Lung (tissue), 12 donors: ENCODE measurements around the gene TTL. TPM values are rescaled to one million over a fixed set of nuclear protein-coding genes. Genes with fewer than 3 reads are reported as not detected.

ENCODE experiments used
- ATAC-seq: fragments of 200-7000 bp; cut with Tn5 transposase; one replicate; pipeline ENCODE4 v1.9.1; 2020; ENCODE audit warnings: moderate number of reproducible peaks; ENCODE audit not compliant: insufficient read depth, low FRiP score
- DNase-seq, 3 donors: peaks; one replicate each; pipeline ENCODE4 v3.0.0-alpha.2; 2013 to 2017
- H3K27ac ChIP-seq, 2 donors: one replicate each; pipeline ENCODE4 v1.5.1; 2013; ENCODE audit warnings: mild to moderate bottlenecking in 2 of 2, moderate library complexity in 2 of 2, control low read depth in 1 of 2, inconsistent platforms in 1 of 2, low read depth in 1 of 2, low read length in 1 of 2
- H3K27me3 ChIP-seq, 3 donors: one replicate each; pipeline ENCODE4 v1.5.1; 2013; ENCODE audit warnings: low read length in 2 of 3; ENCODE audit not compliant: control insufficient read depth in 3 of 3, insufficient read depth in 3 of 3
- H3K36me3 ChIP-seq, 4 donors: one replicate each; pipeline ENCODE4 v1.5.1; 2013; ENCODE audit warnings: low read length in 4 of 4, mild to moderate bottlenecking in 1 of 4, moderate library complexity in 1 of 4; ENCODE audit not compliant: control insufficient read depth in 4 of 4, insufficient read depth in 4 of 4
- H3K4me1 ChIP-seq, 5 donors: one replicate each; pipeline ENCODE4 v1.5.1; 2013; ENCODE audit warnings: low read length in 5 of 5, mild to moderate bottlenecking in 2 of 5, moderate library complexity in 1 of 5; ENCODE audit not compliant: control insufficient read depth in 5 of 5, insufficient read depth in 5 of 5
- H3K4me3 ChIP-seq: one replicate; pipeline ENCODE4 v1.5.1; 2013; ENCODE audit warnings: mild to moderate bottlenecking, control low read depth, moderate library complexity
- H3K9ac ChIP-seq, 2 donors: one replicate each; pipeline ENCODE4 v1.5.1; 2013; ENCODE audit warnings: low read length in 2 of 2, control low read depth in 1 of 2; ENCODE audit not compliant: insufficient read depth in 1 of 2
- H3K9me3 ChIP-seq, 4 donors: one replicate each; pipeline ENCODE4 v1.5.1; 2013; ENCODE audit warnings: low read length in 3 of 4, mild to moderate bottlenecking in 1 of 4, moderate library complexity in 1 of 4; ENCODE audit not compliant: control insufficient read depth in 4 of 4, insufficient read depth in 3 of 4
- CTCF ChIP-seq: IDR thresholded peaks from 2 replicates; pipeline ENCODE4 v1.5.1; 2012; ENCODE audit warnings: mild to moderate bottlenecking; ENCODE audit errors: control extremely low read depth, extremely low read depth
- WGBS, 2 donors: extraction: QIAGEN DNeasy Blood & Tissue Kit; methylation state at CpG; one replicate each; pipeline ENCODE4 v1.1.7; 2013; 5-methylcytosine and 5-hydroxymethylcytosine counted together
- polyA plus RNA-seq, 2 donors: library from polyadenylated mRNA; stranded (reverse); fragments of 200-250 nt; gene quantifications; one replicate each; pipeline ENCODE4 v1.2.1, GENCODE V29; 2013
- total RNA-seq, 2 donors: library from RNA; depleted of rRNA in 1 of 2; stranded (reverse); fragments of >200 nt in 1 of 2; gene quantifications; one replicate each; pipeline ENCODE4 v1.2.1, GENCODE V29; 2014 to 2021
- donor health status: control.
- donor health status: control.
- donor health status: Bipolar disorder and iron deficiency.
- donor health status: healthy.
- donor health status: DM: yes; HTN: yes; CAD: no.

TTL gene
- total and polyA plus RNA-seq, 4 donors: 12.5 to 32.8 (median 22.8) TPM

DNA sequence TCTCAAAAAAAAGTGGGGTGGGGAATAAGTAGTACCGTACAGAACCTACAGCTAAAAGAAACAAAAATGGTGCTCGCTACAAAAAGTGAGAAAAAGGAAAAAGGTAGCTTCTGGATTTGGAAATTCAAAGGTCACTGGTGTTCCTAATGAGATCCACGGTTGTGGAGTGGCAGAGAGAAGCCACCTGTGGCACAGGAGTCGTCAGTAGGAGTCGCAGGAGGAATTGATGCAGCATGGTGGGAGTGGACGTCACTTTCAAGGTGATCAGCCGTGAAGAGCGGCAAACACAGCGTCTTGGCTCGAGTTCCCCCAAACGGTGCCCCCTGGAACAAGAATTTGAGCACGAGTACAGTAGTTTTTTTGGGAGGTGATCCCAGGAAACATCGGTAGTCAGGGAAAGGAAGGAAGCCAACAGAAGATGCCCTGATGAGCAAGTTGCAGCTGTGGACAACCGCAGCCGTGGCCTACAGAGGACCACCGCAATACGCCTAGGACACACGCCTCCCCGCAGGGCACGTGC, 1.4 kb upstream of the TTL start:
- Histone ChIP-seq H3K4me3 (no peak overlapping the region), H3K27ac (no peak overlapping the region), H3K9ac (peak overlapping the region in 1 of 2 donors; percentile 53), H3K27me3 (no peaks in the 10 kb centered on the region), H3K36me3 (no peaks in the 10 kb centered on the region), H3K4me1 (peaks cover 0 to 18% (median 8%) of the 10 kb centered on the region in 5 donors), H3K9me3 (no peaks in the 10 kb centered on the region)
- DNase-seq (no peak), ATAC-seq (no peak)
- 17% methylated on average over 20 of the region's 20 CpGs for WGBS, 2 donors
- no peak for TF ChIP-seq CTCF

DNA sequence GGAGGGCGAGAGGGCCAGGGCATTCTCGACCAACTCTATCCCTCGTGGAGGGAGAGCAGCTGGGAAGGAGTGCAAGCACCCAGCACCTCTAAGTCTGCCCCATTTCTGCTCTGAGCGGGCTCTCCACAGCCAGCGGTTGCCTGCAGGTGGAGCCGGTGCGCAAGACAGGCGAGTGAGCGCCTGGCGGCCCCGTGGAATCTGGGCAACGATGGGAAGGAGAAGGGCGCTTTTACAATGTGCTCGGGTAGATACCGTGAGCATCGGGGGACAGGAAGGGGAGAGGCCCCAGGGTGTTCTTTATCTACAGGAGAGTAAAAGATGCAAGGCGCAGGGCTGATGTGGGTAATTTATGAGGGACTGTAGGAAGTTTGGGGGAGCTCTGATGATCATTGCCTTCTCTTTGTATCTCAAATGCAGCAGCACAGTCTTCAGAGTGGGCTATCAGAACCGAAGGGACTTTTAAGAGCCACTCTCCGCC, 867 bp upstream of the TTL start:
- peak; percentile 77 for TF ChIP-seq CTCF
- H3K4me3 ChIP-seq: peak overlapping the region; percentile 77
- peak overlapping the region; percentile 28 to 91 for H3K27ac ChIP-seq
- WGBS, 2 donors: 0 to 1% methylated on average over 19 of the region's 19 CpGs
- no peaks in the 10 kb centered on the region for H3K9me3 ChIP-seq
- DNase-seq (peak; percentile 81 to 83 (median 83)), ATAC-seq (peak; percentile 85)
- H3K27me3 ChIP-seq: no peaks in the 10 kb centered on the region
- H3K36me3 ChIP-seq: no peaks in the 10 kb centered on the region
- peak overlapping the region in 1 of 2 donors; percentile 53 for H3K9ac ChIP-seq
- H3K4me1 ChIP-seq: peaks cover 0 to 18% (median 8%) of the 10 kb centered on the region in 5 donors

- no peaks in the 10 kb centered on the region for H3K9me3 ChIP-seq
- no peak for TF ChIP-seq CTCF
- DNase-seq (peak; percentile 39 to 53 (median 48)), ATAC-seq (no peak)
- H3K27me3 ChIP-seq: no peaks in the 10 kb centered on the region
- peak overlapping the region; percentile 88 to 93 for H3K27ac ChIP-seq
- peaks cover 0 to 1% (median 0%) of the 10 kb centered on the region in 4 donors for H3K36me3 ChIP-seq
- peak overlapping the region; percentile 71 for H3K4me3 ChIP-seq
- WGBS, 2 donors: 0% methylated on average over 75 to 77 of the region's 77 CpGs
- H3K4me1 ChIP-seq: peaks cover 0 to 18% (median 8%) of the 10 kb centered on the region in 5 donors
- peak overlapping the region; percentile 50 to 78 for H3K9ac ChIP-seq
These were observed 519 bp downstream of the TTL start for GRCh38 chr2:112482309-112483041.
